GM12865 (cell line): ENCODE results near the gene ARHGAP20.

Source experiments
- DNase-seq: peaks from one replicate; pipeline ENCODE4 v3.0.0; 2010; ENCODE audit warnings: low read depth
- H3K4me3 ChIP-seq: 2 replicates; pipeline ENCODE4 v1.5.1; 2011; ENCODE audit warnings: mild to moderate bottlenecking, low read depth, low read length, control low read depth
- CTCF ChIP-seq: IDR thresholded peaks from 2 replicates; pipeline ENCODE4 v1.5.1; 2011; ENCODE audit warnings: low read length, control low read depth, low read depth, inconsistent platforms; ENCODE audit not compliant: insufficient read depth; ENCODE audit errors: missing control alignments

Gene ARHGAP20

DNA sequence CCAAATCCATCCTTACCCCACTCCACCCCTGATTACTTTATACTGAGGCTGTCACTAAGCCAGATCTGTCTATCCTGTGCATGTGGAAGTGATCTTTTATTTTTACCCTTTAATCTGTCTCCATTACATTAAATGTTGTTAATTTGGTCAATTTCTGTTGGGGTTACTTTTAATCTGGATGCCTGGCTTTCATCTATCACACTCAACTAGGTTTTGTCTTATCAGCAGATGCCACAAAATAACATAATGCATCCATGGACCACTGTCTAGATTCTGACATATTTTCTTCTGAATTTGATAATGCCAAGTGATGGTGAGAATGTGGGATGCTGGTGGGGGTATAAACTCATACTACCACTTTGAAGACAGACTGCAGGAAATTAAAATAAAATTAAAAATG lies 174.1 kb downstream of the ARHGAP20 start:
- DNase-seq: no peak
- TF ChIP-seq CTCF: no peak
- no peak overlapping the region for H3K4me3 ChIP-seq

DNA sequence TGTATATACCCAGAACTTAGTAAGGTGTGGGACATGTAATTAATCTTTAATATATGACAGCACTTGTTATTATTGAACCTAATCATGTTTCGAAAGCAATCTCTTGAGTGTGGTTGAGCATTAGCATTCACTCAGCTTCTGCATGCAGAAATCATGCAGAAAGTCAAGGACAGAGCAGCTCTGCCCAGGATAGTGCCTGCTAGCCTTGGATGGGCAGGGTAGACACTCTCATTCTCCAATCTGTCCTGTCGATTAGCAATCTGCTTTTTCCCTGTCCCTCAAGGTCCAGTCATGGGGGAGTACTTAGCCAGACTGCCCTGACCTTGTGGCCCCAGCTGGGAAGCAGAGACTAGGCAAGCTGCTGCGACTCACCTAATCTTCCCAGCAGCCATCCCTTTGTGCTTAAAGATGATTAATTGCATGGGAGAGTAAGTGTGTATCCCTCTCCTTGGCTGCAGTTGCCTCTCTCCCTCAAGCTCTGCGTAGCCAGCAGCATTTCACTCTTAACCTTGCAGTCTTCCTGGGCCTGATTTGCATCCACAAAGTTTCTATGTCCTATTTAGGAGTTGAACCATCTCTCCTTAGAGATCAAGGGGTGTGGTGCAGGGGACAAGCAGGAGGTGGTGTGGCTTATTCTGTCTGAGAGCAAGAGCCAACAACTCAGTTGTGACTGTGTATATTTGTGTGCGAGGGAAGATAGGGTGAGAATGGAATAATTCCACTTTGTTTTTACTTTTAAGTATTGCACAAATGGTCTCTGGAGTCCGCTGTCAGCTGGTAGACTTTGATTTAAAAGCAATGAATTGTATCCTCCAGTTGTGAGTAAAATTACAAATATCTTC lies 181.1 kb downstream of the ARHGAP20 start:
- no peak for TF ChIP-seq CTCF
- no peak for DNase-seq
- no peak overlapping the region for H3K4me3 ChIP-seq

DNA sequence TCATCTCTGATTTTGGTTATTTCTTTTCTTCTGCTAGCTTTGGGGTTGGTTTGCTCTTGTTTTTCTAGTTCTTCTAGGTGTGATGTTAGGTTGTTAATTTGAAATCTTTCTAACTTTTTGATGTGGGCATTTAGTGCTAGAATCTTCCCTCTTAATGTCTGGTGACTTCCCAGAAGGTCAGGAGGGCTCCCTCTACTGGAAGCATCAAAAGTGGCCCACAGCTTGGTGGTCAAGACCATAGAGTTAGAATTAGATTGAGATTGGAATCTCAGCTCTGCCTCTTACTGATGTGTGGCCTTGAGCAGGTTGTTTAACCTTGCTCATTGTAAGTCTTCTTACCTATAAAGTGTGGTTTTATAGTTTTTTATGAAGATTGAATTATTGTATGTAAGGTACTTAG lies 183.2 kb downstream of the ARHGAP20 start:
- no peak overlapping the region for H3K4me3 ChIP-seq
- peak; percentile 33 for DNase-seq
- TF ChIP-seq CTCF: peak; percentile 29

GRCh38 chr11:110527146-110527545 lies 185.1 kb downstream of the ARHGAP20 start:
- H3K4me3 ChIP-seq: no peak overlapping the region
- DNase-seq: no peak

More at GRCh38 chr11:110527146-110527545, 185.1 kb downstream of the ARHGAP20 start:
- TF ChIP-seq CTCF: no peak
